Neuronal stem cell (in vitro differentiated cells): Measurements from ENCODE around the gene PRR29.

Experiments
- DNase-seq: peaks from one replicate; pipeline ENCODE4 v3.0.0-alpha.2; 2013; ENCODE audit warnings: low spot score
- H2AFZ ChIP-seq: one replicate; pipeline ENCODE4 v1.6.1; 2013; ENCODE audit warnings: mild to moderate bottlenecking, low read length, inconsistent platforms
- H2AK5ac ChIP-seq: 2 replicates; pipeline ENCODE4 v1.6.1; 2013; ENCODE audit warnings: low read depth, mild to moderate bottlenecking, inconsistent platforms, low read length, moderate library complexity, mixed read lengths
- H2BK120ac ChIP-seq: 2 replicates; pipeline ENCODE4 v1.6.1; 2013; ENCODE audit warnings: low read depth, mild to moderate bottlenecking, inconsistent platforms, low read length, moderate library complexity, mixed read lengths
- H2BK12ac ChIP-seq: one replicate; pipeline ENCODE4 v1.6.1; 2013; ENCODE audit warnings: low read length, inconsistent platforms
- H2BK15ac ChIP-seq: 2 replicates; pipeline ENCODE4 v1.6.1; 2013; ENCODE audit warnings: mild to moderate bottlenecking, low read length, inconsistent platforms, mixed read lengths
- H2BK5ac ChIP-seq: one replicate; pipeline ENCODE4 v1.6.1; 2013; ENCODE audit warnings: inconsistent platforms, mild to moderate bottlenecking, low read length, moderate library complexity
- H3K14ac ChIP-seq: one replicate; pipeline ENCODE4 v1.6.1; 2013; ENCODE audit warnings: low read length, inconsistent platforms
- H3K18ac ChIP-seq: 2 replicates; pipeline ENCODE4 v1.6.1; 2013; ENCODE audit warnings: low read length, inconsistent platforms
- H3K23ac ChIP-seq: 2 replicates; pipeline ENCODE4 v1.6.1; 2013; ENCODE audit warnings: low read depth, mild to moderate bottlenecking, mixed read lengths, low read length, inconsistent platforms; ENCODE audit not compliant: poor library complexity
- H3K27ac ChIP-seq: replicated peaks from 3 replicates; pipeline ENCODE4 v1.5.1; 2013; ENCODE audit warnings: low read length, inconsistent platforms
- H3K27me3 ChIP-seq, 3 experiments: 2 replicates each; pipeline ENCODE4 v1.6.1; 2013; ENCODE audit warnings: low read length in 3 of 3, mild to moderate bottlenecking in 2 of 3, inconsistent platforms in 1 of 3, low read depth in 1 of 3, mixed read lengths in 1 of 3, moderate library complexity in 1 of 3; ENCODE audit not compliant: control insufficient read depth in 3 of 3, insufficient read depth in 3 of 3
- H3K36me3 ChIP-seq, 2 donors: replicated peaks in 1 of 2; 2 replicates each; pipeline ENCODE4 v1.6.1; 2013; ENCODE audit warnings: low read length in 2 of 2; ENCODE audit not compliant: control insufficient read depth in 2 of 2, insufficient read depth in 2 of 2
- H3K4ac ChIP-seq: 2 replicates; pipeline ENCODE4 v1.6.1; 2013; ENCODE audit warnings: inconsistent platforms, mild to moderate bottlenecking, low read length, moderate library complexity
- H3K4me1 ChIP-seq, 2 donors: 1 replicate in 1 of 2; 2 replicates in 1 of 2; pipeline ENCODE4 v1.6.1; 2013; ENCODE audit warnings: low read length in 2 of 2, low read depth in 1 of 2; ENCODE audit not compliant: control insufficient read depth in 2 of 2, insufficient read depth in 1 of 2
- H3K4me2 ChIP-seq: one replicate; pipeline ENCODE4 v1.6.1; 2013; ENCODE audit warnings: mild to moderate bottlenecking, low read length, inconsistent platforms; ENCODE audit not compliant: insufficient read depth, poor library complexity, severe bottlenecking
- H3K4me3 ChIP-seq, 2 donors: 2 replicates each; pipeline ENCODE4 v1.5.1; 2013; ENCODE audit warnings: low read length in 2 of 2, mild to moderate bottlenecking in 2 of 2, inconsistent platforms in 1 of 2, moderate library complexity in 1 of 2
- H3K79me1 ChIP-seq: one replicate; pipeline ENCODE4 v1.6.1; 2013; ENCODE audit warnings: low read depth, mild to moderate bottlenecking, inconsistent platforms, low read length, moderate library complexity
- H3K9ac ChIP-seq: one replicate; pipeline ENCODE4 v1.6.1; 2013; ENCODE audit warnings: mild to moderate bottlenecking, low read depth, low read length, inconsistent platforms; ENCODE audit not compliant: poor library complexity
- H3K9me3 ChIP-seq, 2 donors: replicated peaks in 1 of 2; 2 replicates each; pipeline versions ENCODE3 to v1.6.1; 2013; ENCODE audit warnings: low read length in 2 of 2, mild to moderate bottlenecking in 2 of 2, inconsistent platforms in 1 of 2, low read depth in 1 of 2, mixed read lengths in 1 of 2, moderate library complexity in 1 of 2; ENCODE audit not compliant: control insufficient read depth in 2 of 2, insufficient read depth in 1 of 2
- H4K8ac ChIP-seq: one replicate; pipeline ENCODE4 v1.6.1; 2013; ENCODE audit warnings: low read depth, mild to moderate bottlenecking, inconsistent platforms, low read length, moderate library complexity
- H4K91ac ChIP-seq: one replicate; pipeline ENCODE4 v1.6.1; 2013; ENCODE audit warnings: low read length, low read depth, mild to moderate bottlenecking, inconsistent platforms; ENCODE audit not compliant: poor library complexity
- WGBS, 2 donors: extraction: QIAGEN DNeasy Blood & Tissue Kit; methylation state at CpG; one replicate each; pipeline ENCODE4 v1.1.7; 2013; ENCODE audit warnings: missing lambda C conversion rate in 2 of 2, mixed read lengths in 1 of 2; ENCODE audit not compliant: insufficient read length in 2 of 2, insufficient replicate concordance in 1 of 2; ENCODE audit errors: extremely low coverage in 2 of 2; 5-methylcytosine and 5-hydroxymethylcytosine counted together

PRR29 gene

DNA sequence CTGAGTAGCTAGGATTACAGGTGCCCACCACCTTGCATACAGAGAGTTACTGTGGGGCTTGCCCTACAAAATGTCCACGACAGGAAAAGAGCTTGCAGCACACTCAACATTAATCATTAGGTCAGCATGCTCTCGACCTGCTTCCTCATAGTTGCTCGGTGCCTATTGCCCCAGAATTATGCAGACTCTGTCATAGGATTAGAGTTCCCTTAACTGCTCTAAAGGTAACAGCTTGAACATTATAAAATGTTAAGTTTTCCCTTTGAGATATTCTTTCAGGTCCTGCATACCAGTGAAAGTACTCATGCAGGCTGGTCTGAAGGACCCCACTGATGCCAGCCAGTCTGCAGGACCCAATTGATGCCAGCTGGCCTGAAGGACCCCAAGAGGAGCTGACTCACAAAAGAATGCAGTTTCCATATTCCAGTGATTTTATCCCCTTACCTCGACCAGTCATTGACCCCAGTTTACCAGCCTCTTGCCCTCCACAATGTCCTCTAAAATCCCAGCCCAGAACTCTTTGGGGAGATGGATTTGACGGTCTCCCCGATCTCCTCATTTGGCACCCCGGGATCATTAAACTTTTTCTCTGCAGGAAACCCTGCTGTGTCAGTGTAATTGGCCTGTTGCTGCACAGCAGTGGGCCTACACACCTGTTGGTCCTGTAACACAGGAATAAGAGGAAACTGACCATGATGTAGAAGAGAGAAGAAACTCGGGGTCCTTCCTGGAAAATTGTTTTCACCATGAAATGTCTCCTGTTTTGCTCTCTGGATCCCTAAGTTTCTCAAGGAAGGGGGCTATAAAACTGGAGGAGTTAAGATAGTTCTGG, 11.6 kb downstream of the PRR29 start:
- Histone ChIP-seq H3K23ac (no peak overlapping the region), H4K91ac (no peak overlapping the region), H3K4me2 (no peak overlapping the region), H3K4me3 (no peak overlapping the region), H3K14ac (no peak overlapping the region), H3K9me3 (no peaks in the 10 kb centered on the region), H3K4me1 (peaks cover 0 to 5% of the 10 kb centered on the region in 2 donors), H2AK5ac (no peak overlapping the region), H2BK5ac (no peak overlapping the region), H2BK120ac (no peak overlapping the region), H3K4ac (no peak overlapping the region), H3K9ac (no peak overlapping the region), H2AFZ (no peak overlapping the region), H2BK15ac (no peak overlapping the region), H3K27me3 (peaks cover 0 to 29% (median 0%) of the 10 kb centered on the region in 3 experiments), H3K79me1 (no peaks in the 10 kb centered on the region), H4K8ac (no peak overlapping the region), H3K27ac (no peak overlapping the region), H2BK12ac (no peak overlapping the region), H3K18ac (no peak overlapping the region), H3K36me3 (no peaks in the 10 kb centered on the region)
- no CpG with 5 or more reads among the region's 8 CpGs for WGBS, 2 donors
- DNase-seq: no peak

DNA sequence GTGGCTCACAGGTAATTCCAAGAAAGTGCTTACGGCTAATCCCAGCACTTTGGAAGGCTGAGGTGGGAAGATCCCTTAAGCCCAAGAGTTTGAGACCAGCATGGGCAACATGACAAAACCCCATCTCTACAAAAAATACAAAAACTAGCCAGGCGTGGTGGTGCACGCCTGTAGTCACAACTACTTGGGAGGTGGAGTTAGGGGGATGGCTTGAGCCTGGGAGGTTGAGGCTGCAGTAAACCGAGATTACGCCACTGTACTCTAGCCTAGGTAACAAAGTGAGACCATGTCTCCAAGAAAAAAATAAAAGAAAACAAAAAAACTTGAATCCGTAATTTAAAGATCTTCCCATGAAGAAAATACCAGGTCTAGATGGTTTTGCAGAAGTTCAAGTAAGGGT, 17.3 kb downstream of the PRR29 start:
- H2BK5ac ChIP-seq: no peak overlapping the region
- no peak overlapping the region for H3K14ac ChIP-seq
- H2BK12ac ChIP-seq: no peak overlapping the region
- H3K79me1 ChIP-seq: no peaks in the 10 kb centered on the region
- no peak overlapping the region for H4K8ac ChIP-seq
- DNase-seq: no peak
- no peaks in the 10 kb centered on the region for H3K36me3 ChIP-seq
- no peak overlapping the region for H2AK5ac ChIP-seq
- no peak overlapping the region for H2BK15ac ChIP-seq
- H3K23ac ChIP-seq: no peak overlapping the region
- H3K4me3 ChIP-seq: no peak overlapping the region
- H3K18ac ChIP-seq: no peak overlapping the region
- H3K4me1 ChIP-seq: peaks cover 0 to 2% of the 10 kb centered on the region in 2 donors
- H3K4ac ChIP-seq: no peak overlapping the region
- no peak overlapping the region for H2AFZ ChIP-seq
- no peaks in the 10 kb centered on the region for H3K9me3 ChIP-seq
- H3K9ac ChIP-seq: no peak overlapping the region
- H3K4me2 ChIP-seq: no peak overlapping the region
- no peak overlapping the region for H4K91ac ChIP-seq
- H3K27ac ChIP-seq: no peak overlapping the region
- H2BK120ac ChIP-seq: no peak overlapping the region
- WGBS, 2 donors: no CpG with 5 or more reads among the region's 6 CpGs
- H3K27me3 ChIP-seq: peaks cover 0 to 7% (median 0%) of the 10 kb centered on the region in 3 experiments

DNA sequence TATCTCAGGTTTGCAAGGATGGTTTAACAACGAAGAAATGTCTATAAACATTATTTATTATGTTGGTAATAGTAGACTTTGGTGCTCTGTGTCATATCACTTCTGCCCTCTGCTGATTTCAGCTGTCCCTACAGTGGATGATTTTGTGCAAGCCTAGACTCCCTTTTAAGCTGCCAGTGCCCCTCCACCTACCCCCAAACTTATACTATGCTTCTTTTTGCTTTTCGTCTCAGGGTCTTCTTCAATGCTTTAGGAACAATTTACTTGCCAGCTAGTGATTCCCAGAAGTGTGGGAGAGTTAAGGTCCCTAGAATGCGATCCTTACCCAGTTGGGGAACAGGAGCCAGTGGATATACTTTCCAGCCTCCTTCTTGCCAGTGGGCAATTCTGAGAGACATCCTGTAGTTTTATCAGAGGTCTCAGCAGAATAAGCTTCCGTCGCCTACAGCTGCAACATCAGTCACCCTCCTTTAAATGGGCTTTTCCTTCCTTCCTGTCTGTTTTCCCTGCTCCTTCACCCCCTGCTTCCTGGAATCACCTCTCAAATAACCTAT, 18.2 kb downstream of the PRR29 start:
- no peak overlapping the region for H4K8ac ChIP-seq
- H3K4me2 ChIP-seq: no peak overlapping the region
- H3K14ac ChIP-seq: no peak overlapping the region
- no peak overlapping the region for H2BK5ac ChIP-seq
- no peak overlapping the region for H2AK5ac ChIP-seq
- H3K4me3 ChIP-seq: no peak overlapping the region
- no peaks in the 10 kb centered on the region for H3K36me3 ChIP-seq
- no peak overlapping the region for H2BK120ac ChIP-seq
- no peak overlapping the region for H3K23ac ChIP-seq
- H3K9me3 ChIP-seq: no peaks in the 10 kb centered on the region
- H2AFZ ChIP-seq: no peak overlapping the region
- H3K79me1 ChIP-seq: no peaks in the 10 kb centered on the region
- H3K4ac ChIP-seq: no peak overlapping the region
- H3K4me1 ChIP-seq: peaks cover 0 to 2% of the 10 kb centered on the region in 2 donors
- DNase-seq: no peak
- H3K18ac ChIP-seq: no peak overlapping the region
- no peak overlapping the region for H2BK12ac ChIP-seq
- no peak overlapping the region for H3K27ac ChIP-seq
- H3K27me3 ChIP-seq: peaks cover 0 to 7% (median 0%) of the 10 kb centered on the region in 3 experiments
- WGBS, 2 donors: no CpG with 5 or more reads among the region's 5 CpGs
- no peak overlapping the region for H2BK15ac ChIP-seq
- no peak overlapping the region for H4K91ac ChIP-seq
- H3K9ac ChIP-seq: no peak overlapping the region

DNA sequence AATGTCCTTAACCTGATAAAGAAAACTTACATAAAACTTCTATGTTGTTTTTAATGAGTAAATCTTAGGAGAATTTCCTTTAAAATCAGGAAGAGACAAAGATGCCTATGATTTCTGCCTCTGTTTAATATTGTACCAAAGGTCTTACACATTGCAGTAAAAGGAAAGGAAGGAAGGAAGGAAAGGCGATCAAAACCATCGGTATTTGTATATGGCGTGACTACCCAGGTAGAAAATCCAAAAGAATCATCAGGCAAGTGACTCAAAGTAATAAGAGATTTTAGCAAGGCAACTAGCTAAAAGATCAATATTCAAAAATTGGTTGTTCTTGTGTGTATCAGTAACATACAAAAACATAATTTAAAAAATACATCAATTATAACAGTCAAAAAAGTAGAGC, 18.8 kb downstream of the PRR29 start:
- H2AFZ ChIP-seq: no peak overlapping the region
- no peak overlapping the region for H3K4me2 ChIP-seq
- H3K18ac ChIP-seq: no peak overlapping the region
- H3K9ac ChIP-seq: no peak overlapping the region
- H2BK15ac ChIP-seq: no peak overlapping the region
- no peak overlapping the region for H2BK5ac ChIP-seq
- H3K14ac ChIP-seq: no peak overlapping the region
- H3K36me3 ChIP-seq: no peaks in the 10 kb centered on the region
- no peak overlapping the region for H2BK120ac ChIP-seq
- H2BK12ac ChIP-seq: no peak overlapping the region
- WGBS, 2 donors: no CpG with 5 or more reads among the region's 3 CpGs
- no peak overlapping the region for H3K4ac ChIP-seq
- no peak overlapping the region for H3K27ac ChIP-seq
- H3K4me3 ChIP-seq: no peak overlapping the region
- H3K4me1 ChIP-seq: peaks cover 0 to 2% of the 10 kb centered on the region in 2 donors
- no peaks in the 10 kb centered on the region for H3K9me3 ChIP-seq
- no peak overlapping the region for H2AK5ac ChIP-seq
- no peak overlapping the region for H3K23ac ChIP-seq
- DNase-seq: no peak
- H4K8ac ChIP-seq: no peak overlapping the region
- peaks cover 0 to 7% (median 0%) of the 10 kb centered on the region in 3 experiments for H3K27me3 ChIP-seq
- H4K91ac ChIP-seq: no peak overlapping the region
- no peaks in the 10 kb centered on the region for H3K79me1 ChIP-seq
